GM19043 (cell line): ENCODE measurements around the gene SGCE.
A peak's percentile ranks its signal among the peaks of the same experiment; 100 is the strongest.

Source experiments
- ATAC-seq: cut with Tn5 transposase; IDR thresholded peaks from one replicate; pipeline ENCODE4 v1.9.1; 2021; ENCODE audit warnings: low read depth; ENCODE audit not compliant: unreplicated experiment

Gene SGCE

DNA sequence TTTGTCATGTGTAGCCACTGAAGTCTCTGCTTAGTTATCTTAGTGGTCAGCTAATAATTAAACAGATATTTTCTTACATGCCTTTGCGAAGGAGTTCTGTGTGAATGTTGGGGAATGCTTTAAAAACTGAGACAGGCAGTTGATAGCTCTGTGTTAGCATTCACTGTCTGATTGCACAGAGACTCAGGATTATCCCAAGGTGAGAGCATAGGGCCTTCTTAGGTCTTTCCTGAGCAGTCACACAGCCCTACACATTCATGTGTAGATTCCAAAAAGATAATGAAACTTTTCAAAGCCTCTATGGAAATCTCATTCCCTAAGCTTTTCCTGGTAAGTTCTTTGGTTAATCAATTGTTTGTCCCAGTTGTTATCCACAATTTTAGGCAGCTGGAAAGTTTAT, 78.6 kb downstream of the SGCE start:
- ATAC-seq: no peak

DNA sequence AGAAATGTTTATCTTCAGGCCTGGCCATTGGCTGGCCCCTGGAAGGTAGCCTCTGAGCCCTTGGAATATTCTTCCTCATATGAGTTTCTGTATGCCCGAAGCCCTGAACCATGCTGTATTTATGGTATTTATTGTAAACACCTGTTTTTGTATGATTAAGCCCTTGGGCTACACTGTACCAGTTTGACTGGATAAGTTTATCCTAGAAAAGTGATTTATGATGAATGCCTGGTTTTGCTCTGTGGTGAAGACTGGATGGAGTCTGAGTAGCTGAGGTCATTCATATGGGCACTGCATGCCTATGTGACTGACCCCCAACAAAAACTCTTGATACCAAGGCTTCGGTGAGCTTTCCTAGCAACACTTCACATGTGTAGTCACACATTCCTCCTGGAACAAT, 79.6 kb downstream of the SGCE start:
- no peak for ATAC-seq

DNA sequence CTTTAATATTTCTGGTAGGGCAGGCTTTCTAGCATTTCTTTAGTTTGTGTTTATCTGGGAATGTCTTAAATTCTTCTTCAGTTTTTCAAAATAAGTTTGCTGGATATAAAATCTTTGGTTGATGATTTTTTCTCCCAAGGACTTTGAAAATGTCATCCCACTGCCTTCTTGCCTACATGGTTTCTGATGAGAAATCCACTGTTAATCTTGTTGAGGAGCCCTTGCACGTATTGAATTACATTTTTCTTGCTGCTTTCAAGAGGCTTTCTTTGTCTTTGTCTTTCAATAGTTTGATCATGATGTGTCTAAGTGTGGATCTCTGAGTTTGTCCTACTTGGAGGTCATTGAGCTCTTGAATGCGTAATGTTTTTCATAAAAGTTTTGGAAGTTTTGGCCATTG, 80.3 kb downstream of the SGCE start:
- ATAC-seq: no peak

DNA sequence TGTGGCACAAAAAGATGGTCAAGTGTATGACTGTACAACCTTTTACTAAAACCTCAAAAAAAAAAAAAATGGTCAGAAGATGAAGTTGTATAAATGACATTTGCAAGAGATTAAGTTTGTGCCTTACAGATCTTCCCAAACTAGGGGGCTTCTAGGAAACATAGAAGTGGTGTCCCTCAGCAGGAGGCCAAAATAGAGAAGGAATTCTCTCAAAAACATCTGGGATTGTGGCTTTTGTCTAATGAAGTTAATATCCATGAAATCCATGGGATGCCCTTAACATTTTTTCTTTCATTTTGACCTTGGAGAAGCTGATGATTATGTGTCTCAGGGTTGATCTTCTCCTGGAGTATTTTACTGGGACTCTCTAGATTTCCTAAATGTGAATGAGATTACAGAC, 84.1 kb downstream of the SGCE start:
- no peak for ATAC-seq

DNA sequence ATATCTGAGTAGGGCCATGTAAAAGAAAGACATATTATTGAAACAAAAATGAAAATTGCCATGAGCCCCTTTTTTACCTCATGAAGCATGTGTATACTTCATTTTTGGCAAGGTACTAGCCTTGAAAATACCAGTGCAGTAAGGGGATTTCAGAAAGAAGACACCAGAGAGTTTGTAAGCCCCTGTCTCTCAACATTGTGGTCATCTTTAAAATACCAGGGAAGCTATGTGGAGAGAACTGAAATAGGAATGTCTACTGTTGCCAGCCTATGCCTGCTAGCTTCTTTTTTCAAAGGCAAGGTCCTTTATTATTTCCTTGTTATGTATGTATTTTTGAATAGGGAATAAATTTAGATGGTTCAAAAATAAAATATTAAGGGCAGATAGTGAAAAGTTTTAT, 88.5 kb downstream of the SGCE start:
- ATAC-seq: no peak

DNA sequence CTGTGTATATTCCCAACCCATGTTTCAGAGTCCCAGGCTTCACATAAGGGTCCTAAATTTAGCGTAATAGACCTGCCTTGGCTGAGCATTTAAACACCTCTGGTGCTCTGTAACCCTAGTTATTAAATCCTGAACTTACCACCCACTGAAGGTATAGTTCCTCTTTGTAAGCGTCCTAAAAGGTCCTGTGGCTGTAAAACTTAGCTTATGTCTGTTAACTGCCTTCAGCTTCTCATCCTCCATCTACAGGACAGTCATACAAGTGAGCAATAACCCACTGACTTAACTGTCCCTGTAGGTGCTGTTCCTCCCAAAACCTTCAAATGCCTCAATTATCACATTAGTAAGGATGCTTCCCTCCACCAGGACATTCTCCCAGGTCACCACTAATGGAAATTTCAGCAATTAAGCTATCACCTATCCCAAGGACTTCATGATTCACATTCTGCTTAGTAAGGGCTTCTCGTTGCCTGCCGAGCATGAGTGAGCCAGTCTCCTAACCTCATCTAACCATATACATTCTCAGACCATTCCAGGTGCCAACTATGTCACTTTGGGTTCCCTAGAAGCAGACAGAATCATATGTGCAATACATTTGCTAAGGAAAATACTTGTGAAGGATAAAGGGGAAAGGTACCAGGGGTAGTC, 90.6 kb downstream of the SGCE start:
- no peak for ATAC-seq

DNA sequence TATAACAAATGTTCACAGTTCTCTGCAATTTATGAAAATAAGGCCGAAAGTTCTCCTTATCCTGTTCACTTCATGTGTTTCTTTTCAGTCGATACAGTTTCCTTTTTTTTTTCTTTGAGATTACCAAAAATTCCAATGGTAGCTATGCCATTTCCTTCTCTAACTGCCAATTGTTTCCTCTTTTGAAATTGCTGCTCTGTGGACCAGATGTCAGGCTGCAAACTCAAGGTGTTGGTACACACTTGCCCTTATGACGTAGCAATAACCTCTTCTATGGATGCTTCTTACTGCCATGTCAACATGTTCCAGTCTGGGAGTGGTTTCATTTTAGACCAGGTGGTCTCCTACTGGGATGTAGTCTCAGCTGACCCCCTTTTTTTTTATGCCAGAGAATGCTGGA, 93.4 kb downstream of the SGCE start:
- ATAC-seq: no peak

DNA sequence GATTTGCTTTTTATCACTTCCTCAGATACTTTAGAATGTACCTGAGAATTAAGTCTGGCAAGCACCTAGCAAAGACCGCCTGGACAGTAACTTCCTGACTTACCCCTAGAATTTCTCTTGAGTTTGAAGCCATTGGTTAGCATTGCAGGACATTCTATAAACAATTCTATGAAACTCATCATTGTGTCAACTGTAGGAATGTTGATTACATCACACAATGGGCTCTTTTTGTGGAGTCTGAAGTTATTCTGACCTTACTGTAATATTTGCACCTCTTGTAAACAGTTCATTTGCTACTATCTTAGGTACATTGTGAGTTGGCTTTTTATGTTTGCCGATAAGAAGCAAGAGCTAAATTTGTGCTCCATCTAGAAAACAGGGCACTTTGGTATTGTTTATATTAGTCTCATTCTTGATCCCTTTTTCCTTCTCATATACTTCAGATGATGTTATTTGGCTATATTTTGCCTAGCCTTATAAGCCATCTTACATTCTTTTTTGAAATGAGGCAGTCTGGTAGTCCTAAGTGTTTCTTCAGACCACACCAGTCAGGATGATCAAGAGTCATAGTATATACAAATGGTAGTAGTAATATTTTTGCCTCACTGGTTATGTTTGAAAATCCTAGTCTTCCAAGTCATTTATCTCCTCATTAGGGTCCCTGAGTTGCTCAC, 94.0 kb downstream of the SGCE start:
- ATAC-seq: no peak

DNA sequence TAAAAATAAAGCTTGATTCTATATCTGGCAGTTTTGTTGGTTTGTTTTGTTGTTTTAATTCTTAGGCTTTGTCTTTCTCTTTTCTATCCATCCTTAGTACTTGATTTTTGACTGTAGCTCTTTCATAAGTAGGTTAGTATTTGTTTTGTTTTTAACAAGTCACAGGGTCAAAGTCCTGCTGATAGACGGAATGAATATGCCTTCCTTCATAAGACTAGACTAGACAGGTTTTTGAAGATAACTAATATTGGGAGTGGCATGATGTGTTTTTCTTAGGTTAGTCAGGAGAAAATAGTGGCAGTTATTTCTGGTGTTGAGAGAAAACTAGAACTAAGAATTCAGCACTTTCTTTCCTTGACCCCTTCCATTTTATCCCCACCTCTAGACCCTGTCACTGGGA, 96.0 kb downstream of the SGCE start:
- ATAC-seq: no peak

DNA sequence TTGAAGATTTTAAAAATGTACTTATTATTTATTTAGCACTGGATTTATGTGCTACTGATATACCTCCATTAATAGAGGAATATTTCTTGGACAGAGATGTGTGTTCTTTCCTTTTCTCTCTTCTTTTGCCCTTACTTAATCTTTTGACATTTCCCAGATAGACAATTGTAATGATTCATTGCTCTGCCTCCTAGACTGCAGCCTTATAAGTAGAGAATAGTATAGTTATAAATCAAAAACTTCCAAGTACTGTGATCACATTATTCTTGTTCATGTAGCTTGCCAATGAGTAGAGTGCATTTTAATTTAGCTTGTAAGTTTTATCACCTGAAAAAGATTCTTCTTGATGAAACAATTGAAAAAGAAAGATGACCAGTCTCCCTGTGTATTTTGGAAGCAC, 98.7 kb downstream of the SGCE start:
- ATAC-seq: no peak

DNA sequence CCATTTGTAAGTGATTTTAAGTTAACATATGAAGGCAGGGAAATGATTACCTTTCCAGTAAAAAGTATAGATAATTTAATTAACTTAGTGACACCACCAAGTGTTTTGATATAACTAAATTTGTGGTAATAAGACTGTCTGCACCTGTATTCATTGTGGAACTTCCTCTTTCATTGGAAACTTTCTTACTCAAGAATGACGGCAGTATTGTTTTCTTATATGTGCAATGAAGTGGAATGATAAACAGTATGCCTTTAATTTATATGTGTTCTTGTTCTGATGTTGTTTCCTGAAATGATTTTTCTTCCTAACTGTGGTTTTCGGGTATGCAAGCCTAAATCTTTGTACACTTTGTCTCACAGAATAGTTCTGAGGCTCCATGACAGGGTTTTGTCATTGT, 99.9 kb downstream of the SGCE start:
- ATAC-seq: peak; percentile 75

DNA sequence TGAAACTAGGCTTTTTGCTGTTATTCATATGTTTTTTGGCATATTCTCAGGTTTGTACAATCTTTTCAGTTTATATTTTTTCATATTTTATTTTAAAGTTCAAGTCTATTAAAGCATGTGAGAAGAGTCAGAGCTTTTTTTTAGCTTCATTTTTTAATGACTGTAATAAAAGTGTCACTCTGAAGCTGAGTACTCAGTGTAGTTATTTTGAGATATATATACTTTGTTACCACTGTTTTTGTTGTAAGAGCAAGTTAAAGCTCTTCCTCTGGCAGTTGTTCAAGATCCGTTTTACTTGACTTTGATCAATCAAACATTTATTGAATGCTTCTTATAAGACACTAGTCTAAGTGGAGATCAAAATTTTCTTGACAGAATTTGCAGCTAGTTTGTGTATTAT, 108.8 kb downstream of the SGCE start:
- no peak for ATAC-seq

DNA sequence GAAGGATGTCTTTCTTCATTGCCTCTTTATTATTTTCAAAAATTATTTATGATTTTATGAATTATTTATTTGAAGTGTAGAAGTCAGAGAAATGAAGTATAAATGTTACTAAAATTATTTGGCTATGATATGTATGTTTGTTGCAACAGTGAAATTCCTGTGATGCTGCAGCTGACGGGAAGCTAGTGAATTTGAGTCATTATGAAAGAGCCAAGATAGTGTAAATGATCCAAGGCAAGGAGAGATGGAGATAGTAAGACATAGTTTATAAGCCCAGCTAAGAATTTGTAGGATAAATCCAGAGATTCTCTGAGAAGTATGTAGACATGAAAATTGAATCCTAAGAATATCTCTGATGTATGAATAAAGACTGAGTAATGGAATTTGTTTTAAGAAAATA, 115.5 kb downstream of the SGCE start:
- ATAC-seq: no peak
